Transverse colon (tissue), 3 donors: ENCODE data around the gene FADD.

Experiments used
- POLR2A ChIP-seq: fragments of 450-650 bp; IDR thresholded peaks from one replicate; pipeline ENCODE4 v1.6.1; 2016; ENCODE audit warnings: antibody characterized with exemption, mild to moderate bottlenecking, moderate library complexity
- POLR2AphosphoS5 ChIP-seq, 3 donors: sonication (generic); formaldehyde crosslinking; IDR thresholded peaks; one replicate each; pipeline ENCODE4 v1.6.1; 2016; ENCODE audit warnings: antibody characterized with exemption in 3 of 3

- TF ChIP-seq POLR2AphosphoS5 (IDR thresholded peaks at IDR 0.05) = no peak
- no peak for TF ChIP-seq POLR2A
Observed at GRCh38 chr11:70247710-70248072, 44.6 kb downstream of the FADD start.
